Ishikawa (cell line): ENCODE data around the gene ZNF485.

Experiments
- EP300 ChIP-seq: IDR thresholded peaks from 2 replicates; pipeline ENCODE4 v1.6.1; 2012; ENCODE audit warnings: borderline replicate concordance
- USF1 ChIP-seq: IDR thresholded peaks from 2 replicates; pipeline ENCODE4 v1.6.1; 2012
- ZBTB7A ChIP-seq: IDR thresholded peaks from 2 replicates; pipeline ENCODE4 v1.6.1; 2012; ENCODE audit warnings: low read depth

GRCh38 chr10:43596546-43596945 is 9.7 kb upstream of the ZNF485 start:
- no peak for TF ChIP-seq USF1
- no peak for TF ChIP-seq ZBTB7A
- TF ChIP-seq EP300: no peak
